IMR-90 (cell line): ENCODE data around the gene CD300LD.

Experiments
- BHLHE40 ChIP-seq: fragments of 150-350 bp; IDR thresholded peaks from 2 replicates; pipeline ENCODE4 v1.6.1; 2016; ENCODE audit warnings: mild to moderate bottlenecking, low read depth, low read length
- CTCF ChIP-seq: conservative IDR thresholded peaks from 2 replicates; pipeline ENCODE4 v1.5.1; 2012; ENCODE audit warnings: mild to moderate bottlenecking, low read depth, low read length, improper control_type of control experiment
- POLR2A ChIP-seq: IDR thresholded peaks from 2 replicates; pipeline ENCODE4 v1.6.1; 2012; ENCODE audit warnings: mild to moderate bottlenecking, low read depth, low read length
- RAD21 ChIP-seq: IDR thresholded peaks from 2 replicates; pipeline ENCODE4 v1.6.1; 2012; ENCODE audit warnings: low read length, improper control_type of control experiment
- SMC3 ChIP-seq: fragments of 150-350 bp; IDR thresholded peaks from 2 replicates; pipeline ENCODE4 v1.6.1; 2016; ENCODE audit warnings: low read depth, mild to moderate bottlenecking, antibody characterized with exemption, low read length, moderate library complexity

DNA sequence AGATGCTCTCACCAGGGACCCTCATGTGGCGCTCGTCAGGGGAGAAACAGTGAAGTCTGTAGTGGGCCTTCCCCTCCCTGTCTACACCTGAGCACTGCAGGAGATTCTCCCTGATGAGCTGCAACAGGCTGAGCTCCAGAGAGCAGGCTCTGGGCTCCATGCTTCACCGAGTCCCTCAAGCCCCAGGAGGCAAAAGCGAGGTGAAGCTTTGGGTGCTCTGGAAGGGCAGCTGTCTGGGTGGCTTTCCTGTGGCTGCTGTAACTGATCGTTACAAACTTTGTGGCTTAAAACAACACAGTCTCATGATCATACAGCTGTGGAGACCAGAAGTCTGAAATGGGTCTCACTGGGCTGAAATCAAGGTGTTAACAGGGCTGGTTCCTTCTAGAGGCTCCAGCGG, 12.1 kb upstream of the CD300LD start:
- TF ChIP-seq CTCF = no peak
- TF ChIP-seq RAD21 = no peak
- no peak for TF ChIP-seq POLR2A
- TF ChIP-seq SMC3 = no peak
- TF ChIP-seq BHLHE40 = no peak
